Body of pancreas (tissue), 4 donors: ENCODE data around the gene C2orf74.

ENCODE experiments used
- POLR2A ChIP-seq, 3 donors: fragments of 450-650 bp; IDR thresholded peaks; one replicate each; pipeline ENCODE4 v1.6.1; 2016; ENCODE audit warnings: antibody characterized with exemption in 3 of 3, mild to moderate bottlenecking in 2 of 3
- TF ChIP-seq, protein P1 (sequence below), 7 experiments: fragments of 450-650 bp in 4 of 7; fragments of 200-600 bp in 3 of 7; sonication (generic) in 3 of 7; IDR thresholded peaks; one replicate each; pipeline ENCODE4 v1.5.1; 2016 to 2019; ENCODE audit warnings: antibody characterized with exemption in 7 of 7

DNA sequence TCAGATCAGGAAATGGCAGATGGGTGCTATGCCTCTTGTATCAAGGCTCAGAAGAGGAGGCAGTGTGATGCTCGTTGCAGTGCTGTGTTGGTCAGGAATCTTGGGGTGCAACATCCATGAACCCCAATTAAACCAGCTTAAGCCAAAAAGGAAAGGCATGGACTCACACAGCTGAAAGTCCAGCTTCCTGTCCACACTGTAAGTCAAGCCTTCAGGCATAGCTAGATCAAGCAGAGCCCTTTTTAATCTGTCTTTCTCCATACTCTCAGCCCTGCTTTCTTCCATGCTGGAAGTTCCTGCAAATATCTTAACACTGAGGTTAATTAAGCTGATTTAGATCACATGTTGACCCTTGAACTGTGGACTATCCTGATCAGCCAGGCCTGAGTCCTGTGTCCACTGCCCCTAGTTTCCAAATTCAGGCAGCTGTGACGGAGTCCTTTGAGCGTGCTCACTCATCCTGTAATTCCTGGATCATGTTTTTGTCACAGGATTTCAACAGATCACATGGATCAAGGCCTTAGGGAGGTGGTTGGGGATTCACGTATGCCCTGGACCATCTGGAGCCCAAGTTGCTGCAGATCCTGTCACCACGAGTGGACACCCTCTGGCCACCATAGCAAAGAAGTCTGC lies 4.5 kb upstream of the C2orf74 start:
- TF ChIP-seq POLR2A (IDR thresholded peaks at IDR 0.05): no peak
- TF ChIP-seq, protein P1, sequence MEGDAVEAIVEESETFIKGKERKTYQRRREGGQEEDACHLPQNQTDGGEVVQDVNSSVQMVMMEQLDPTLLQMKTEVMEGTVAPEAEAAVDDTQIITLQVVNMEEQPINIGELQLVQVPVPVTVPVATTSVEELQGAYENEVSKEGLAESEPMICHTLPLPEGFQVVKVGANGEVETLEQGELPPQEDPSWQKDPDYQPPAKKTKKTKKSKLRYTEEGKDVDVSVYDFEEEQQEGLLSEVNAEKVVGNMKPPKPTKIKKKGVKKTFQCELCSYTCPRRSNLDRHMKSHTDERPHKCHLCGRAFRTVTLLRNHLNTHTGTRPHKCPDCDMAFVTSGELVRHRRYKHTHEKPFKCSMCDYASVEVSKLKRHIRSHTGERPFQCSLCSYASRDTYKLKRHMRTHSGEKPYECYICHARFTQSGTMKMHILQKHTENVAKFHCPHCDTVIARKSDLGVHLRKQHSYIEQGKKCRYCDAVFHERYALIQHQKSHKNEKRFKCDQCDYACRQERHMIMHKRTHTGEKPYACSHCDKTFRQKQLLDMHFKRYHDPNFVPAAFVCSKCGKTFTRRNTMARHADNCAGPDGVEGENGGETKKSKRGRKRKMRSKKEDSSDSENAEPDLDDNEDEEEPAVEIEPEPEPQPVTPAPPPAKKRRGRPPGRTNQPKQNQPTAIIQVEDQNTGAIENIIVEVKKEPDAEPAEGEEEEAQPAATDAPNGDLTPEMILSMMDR (IDR thresholded peaks at IDR 0.05): no peak
